ENCODE results near the gene HJURP. TPM values are rescaled to one million over a fixed set of nuclear protein-coding genes. Genes with fewer than 3 reads are reported as not detected.

HJURP gene
- total RNA-seq, 1 experiment from 2014 or later: 35.0 TPM

- POLR2A ChIA-PET: no interaction called here
- H3K27me3 ChIP-seq (replicated peaks; ENCODE audit: control insufficient read depth, insufficient read depth, low read length): no peaks in the 10 kb centered on the region
These were observed 1.8 kb upstream of the HJURP start for GRCh38 chr2:233856184-233856583.

DNA sequence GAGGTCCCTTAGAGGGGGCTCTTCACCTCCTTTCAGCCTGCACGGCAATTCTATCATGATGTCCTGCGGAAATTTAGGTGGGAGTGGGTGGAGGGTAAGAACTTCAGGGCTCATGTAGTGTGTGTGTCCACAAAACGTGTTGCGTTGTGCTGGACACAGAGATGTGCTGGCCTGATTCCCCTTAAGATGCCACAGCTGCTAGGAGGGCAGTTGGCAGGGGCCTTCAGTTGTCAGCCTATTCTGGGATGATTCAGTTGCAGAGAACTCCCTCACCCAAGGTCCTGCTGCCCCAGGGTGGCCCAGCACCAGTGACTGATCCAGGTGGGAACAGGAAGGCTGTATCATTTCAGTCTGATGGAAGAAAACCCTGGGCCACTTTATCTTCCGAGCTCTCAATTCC is 1.0 kb upstream of the HJURP start:
- TF ChIP-seq, protein P1, sequence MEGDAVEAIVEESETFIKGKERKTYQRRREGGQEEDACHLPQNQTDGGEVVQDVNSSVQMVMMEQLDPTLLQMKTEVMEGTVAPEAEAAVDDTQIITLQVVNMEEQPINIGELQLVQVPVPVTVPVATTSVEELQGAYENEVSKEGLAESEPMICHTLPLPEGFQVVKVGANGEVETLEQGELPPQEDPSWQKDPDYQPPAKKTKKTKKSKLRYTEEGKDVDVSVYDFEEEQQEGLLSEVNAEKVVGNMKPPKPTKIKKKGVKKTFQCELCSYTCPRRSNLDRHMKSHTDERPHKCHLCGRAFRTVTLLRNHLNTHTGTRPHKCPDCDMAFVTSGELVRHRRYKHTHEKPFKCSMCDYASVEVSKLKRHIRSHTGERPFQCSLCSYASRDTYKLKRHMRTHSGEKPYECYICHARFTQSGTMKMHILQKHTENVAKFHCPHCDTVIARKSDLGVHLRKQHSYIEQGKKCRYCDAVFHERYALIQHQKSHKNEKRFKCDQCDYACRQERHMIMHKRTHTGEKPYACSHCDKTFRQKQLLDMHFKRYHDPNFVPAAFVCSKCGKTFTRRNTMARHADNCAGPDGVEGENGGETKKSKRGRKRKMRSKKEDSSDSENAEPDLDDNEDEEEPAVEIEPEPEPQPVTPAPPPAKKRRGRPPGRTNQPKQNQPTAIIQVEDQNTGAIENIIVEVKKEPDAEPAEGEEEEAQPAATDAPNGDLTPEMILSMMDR (IDR thresholded peaks at IDR 0.05; ENCODE audit: insufficient read depth in 1 of 2, low read depth in 1 of 2, low read length in 1 of 2, severe bottlenecking in 1 of 2, unreplicated experiment in 1 of 2): no peak
- intact Hi-C loops (cut with micrococcal nuclease; ENCODE audit: unreplicated experiment): no loop called here
- no peaks in the 10 kb centered on the region for H3K9me3 ChIP-seq
- H3K36me3 ChIP-seq (ENCODE audit: control insufficient read depth, insufficient read depth, low read length): no peaks in the 10 kb centered on the region
- ChIA-PET CTCF (no interaction called here), POLR2A (no interaction called here)
- DNase-seq: no peak
- H3K27me3 ChIP-seq (replicated peaks; ENCODE audit: control insufficient read depth, insufficient read depth, low read length): no peaks in the 10 kb centered on the region
- peaks cover 6% of the 10 kb centered on the region for H3K4me1 Mint-ChIP-seq (ENCODE audit: low read depth, unreplicated experiment)
- no peak overlapping the region for H3K27ac Mint-ChIP-seq (ENCODE audit: unreplicated experiment)
- H3K36me3 Mint-ChIP-seq (ENCODE audit: insufficient read depth, unreplicated experiment): peaks cover 27% of the 10 kb centered on the region
- peak overlapping the region; percentile 91 for H3K4me3 Mint-ChIP-seq (ENCODE audit: unreplicated experiment)
- no peaks in the 10 kb centered on the region for H3K27me3 Mint-ChIP-seq (ENCODE audit: insufficient read depth, unreplicated experiment)
- no peaks in the 10 kb centered on the region for H3K9me3 Mint-ChIP-seq (ENCODE audit: unreplicated experiment)
- H3K4me3 ChIP-seq (ENCODE audit: low read depth, low read length): 0 out of 2 replicates have a peak overlapping the region, but pooled peaks have one; percentile 4
- no peaks in the 10 kb centered on the region for H3K4me1 ChIP-seq
- BruUV-seq (replicated peaks): no TSS peak

More at GRCh38 chr2:233856184-233856583, 1.8 kb upstream of the HJURP start:
- Mint-ChIP-seq H3K27ac (ENCODE audit: unreplicated experiment) (no peak overlapping the region), H3K36me3 (ENCODE audit: insufficient read depth, unreplicated experiment) (peaks cover 27% of the 10 kb centered on the region), H3K4me3 (ENCODE audit: unreplicated experiment) (no peak overlapping the region), H3K27me3 (ENCODE audit: insufficient read depth, unreplicated experiment) (no peaks in the 10 kb centered on the region), H3K9me3 (ENCODE audit: unreplicated experiment) (no peaks in the 10 kb centered on the region), H3K4me1 (ENCODE audit: low read depth, unreplicated experiment) (peaks cover 6% of the 10 kb centered on the region)
- no peak for DNase-seq
- intact Hi-C loops (cut with micrococcal nuclease; ENCODE audit: unreplicated experiment): no loop called here
- Histone ChIP-seq H3K4me3 (ENCODE audit: low read depth, low read length) (no peak overlapping the region), H3K9me3 (no peaks in the 10 kb centered on the region), H3K36me3 (ENCODE audit: control insufficient read depth, insufficient read depth, low read length) (no peaks in the 10 kb centered on the region), H3K4me1 (no peaks in the 10 kb centered on the region)
- CTCF ChIA-PET: no interaction called here
- BruUV-seq (replicated peaks): no TSS peak
- TF ChIP-seq, protein P1 (IDR thresholded peaks at IDR 0.05; ENCODE audit: insufficient read depth in 1 of 2, low read depth in 1 of 2, low read length in 1 of 2, severe bottlenecking in 1 of 2, unreplicated experiment in 1 of 2): no peak

- H3K4me3 Mint-ChIP-seq (ENCODE audit: unreplicated experiment): peak overlapping the region; percentile 91
- intact Hi-C loops (cut with micrococcal nuclease; ENCODE audit: unreplicated experiment): no loop called here
- POLR2A ChIA-PET: interaction anchor here (0.6 to 0.7 kb wide), 2 partner anchors 16 to 302 kb away, joined by 3 to 4 read pairs; no protein-coding TSS in a partner anchor
- no TSS peak for BruUV-seq (replicated peaks)
- H3K27me3 Mint-ChIP-seq (ENCODE audit: insufficient read depth, unreplicated experiment): no peaks in the 10 kb centered on the region
- peak overlapping the region; percentile 91 for H3K27ac Mint-ChIP-seq (ENCODE audit: unreplicated experiment)
- CTCF ChIA-PET: no interaction called here
- Histone ChIP-seq H3K4me3 (ENCODE audit: low read depth, low read length) (peak overlapping the region; percentile 71), H3K4me1 (no peaks in the 10 kb centered on the region), H3K36me3 (ENCODE audit: control insufficient read depth, insufficient read depth, low read length) (no peaks in the 10 kb centered on the region), H3K27me3 (replicated peaks; ENCODE audit: control insufficient read depth, insufficient read depth, low read length) (no peaks in the 10 kb centered on the region), H3K9me3 (no peaks in the 10 kb centered on the region)
- H3K4me1 Mint-ChIP-seq (ENCODE audit: low read depth, unreplicated experiment): peaks cover 6% of the 10 kb centered on the region
- no peak for DNase-seq
- H3K36me3 Mint-ChIP-seq (ENCODE audit: insufficient read depth, unreplicated experiment): peaks cover 33% of the 10 kb centered on the region
- TF ChIP-seq, protein P1 (IDR thresholded peaks at IDR 0.05; ENCODE audit: insufficient read depth in 1 of 2, low read depth in 1 of 2, low read length in 1 of 2, severe bottlenecking in 1 of 2, unreplicated experiment in 1 of 2): no peak
- H3K9me3 Mint-ChIP-seq (ENCODE audit: unreplicated experiment): no peaks in the 10 kb centered on the region
These were observed 473 bp downstream of the HJURP start for GRCh38 chr2:233853883-233854240.

Measured in Caco-2 (cell line).